Urinary bladder (tissue), 4 donors: ENCODE data around the gene CTXN3. TPM values are rescaled to one million over a fixed set of nuclear protein-coding genes. Genes with fewer than 3 reads are reported as not detected.

Experiments used
- DNase-seq: peaks from one replicate; pipeline ENCODE4 v3.0.0-alpha.2; 2015; ENCODE audit errors: extremely low spot score
- H3K27ac ChIP-seq: one replicate; pipeline ENCODE4 v1.5.1; 2013; ENCODE audit warnings: low read depth, mild to moderate bottlenecking, moderate library complexity
- H3K36me3 ChIP-seq: one replicate; pipeline ENCODE4 v1.6.1; 2013; ENCODE audit warnings: mild to moderate bottlenecking, moderate library complexity; ENCODE audit not compliant: insufficient read depth
- H3K4me1 ChIP-seq: one replicate; pipeline ENCODE4 v1.6.1; 2013; ENCODE audit warnings: mild to moderate bottlenecking, moderate library complexity; ENCODE audit not compliant: insufficient read depth
- H3K4me3 ChIP-seq: one replicate; pipeline ENCODE4 v1.5.1; 2013; ENCODE audit warnings: low read depth, low read length
- WGBS: extraction: QIAGEN DNeasy Blood & Tissue Kit; methylation state at CpG from one replicate; pipeline ENCODE4 v1.1.7; 2013; 5-methylcytosine and 5-hydroxymethylcytosine counted together
- polyA plus RNA-seq: library from polyadenylated mRNA; stranded (reverse); fragments of 200-250 nt; gene quantifications from one replicate; pipeline ENCODE4 v1.2.3, GENCODE V29; 2013
- total RNA-seq: library from RNA; depleted of rRNA; stranded (reverse); fragments of >200 nt; gene quantifications from one replicate; pipeline ENCODE4 v1.2.3, GENCODE V29; 2014
- donor health status: healthy with polysubstance abuse.
- donor health status: healthy.

Gene CTXN3
- total and polyA plus RNA-seq, 2 donors, result 0.06 to 1.1 TPM

DNA sequence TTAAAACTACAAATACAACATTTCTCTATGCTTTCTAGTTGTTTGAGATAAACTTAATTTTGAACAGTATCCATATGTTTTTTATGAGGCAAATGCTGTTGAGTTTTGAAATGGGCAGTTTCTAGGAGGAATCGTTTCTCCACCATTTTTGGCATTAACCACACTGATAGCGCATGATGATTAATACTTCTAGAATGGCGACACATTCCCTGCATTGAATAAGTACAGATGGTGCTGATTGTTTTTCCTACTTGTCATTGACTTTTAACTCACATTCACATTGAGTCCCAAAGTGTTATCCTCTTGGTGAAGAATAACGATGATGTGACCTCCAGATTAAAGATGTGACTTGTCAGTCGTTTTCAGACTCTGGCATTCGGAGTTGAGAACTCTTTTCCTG is 47.8 kb downstream of the CTXN3 start:
- H3K36me3 ChIP-seq, result no peaks in the 10 kb centered on the region
- WGBS, result 55% methylated on average over 6 of the region's 6 CpGs
- H3K4me3 ChIP-seq, result no peak overlapping the region
- no peak overlapping the region for H3K27ac ChIP-seq
- no peaks in the 10 kb centered on the region for H3K4me1 ChIP-seq
- no peak for DNase-seq

DNA sequence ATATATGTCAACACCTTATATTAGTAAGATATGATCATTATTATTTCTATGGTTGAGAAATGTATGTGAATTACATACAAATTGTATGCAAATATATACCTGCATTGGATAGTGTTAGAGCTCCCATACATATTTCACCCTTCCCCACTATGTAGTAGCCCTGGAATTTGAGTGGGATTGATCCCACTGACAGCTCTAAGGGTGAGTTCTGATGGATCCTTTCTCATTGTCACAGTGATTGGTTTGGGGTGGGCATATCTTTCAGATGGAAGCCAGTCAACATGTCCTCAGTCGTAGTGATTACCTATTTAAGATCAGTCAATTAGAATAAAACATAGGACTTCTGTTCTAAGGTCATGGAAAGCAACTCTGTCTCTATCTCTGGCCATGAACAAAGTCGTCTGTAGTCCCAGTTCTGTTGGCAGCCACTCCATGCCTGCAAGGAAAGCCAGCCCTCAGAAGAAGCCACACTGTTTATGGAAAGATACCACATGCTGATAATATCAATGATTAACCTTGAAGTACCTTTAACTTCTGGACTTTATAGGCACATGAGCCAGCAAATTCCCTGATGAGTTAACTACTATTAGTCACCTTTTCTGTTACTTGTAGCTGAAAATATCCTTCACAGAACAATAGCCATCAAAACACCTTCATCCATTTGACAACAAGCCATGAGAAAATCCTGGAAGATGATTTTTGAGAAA is 49.2 kb downstream of the CTXN3 start:
- Histone ChIP-seq H3K27ac (no peak overlapping the region), H3K36me3 (no peaks in the 10 kb centered on the region), H3K4me1 (no peaks in the 10 kb centered on the region), H3K4me3 (no peak overlapping the region)
- DNase-seq, result no peak
- WGBS, result 48% methylated on average over 2 of the region's 2 CpGs

DNA sequence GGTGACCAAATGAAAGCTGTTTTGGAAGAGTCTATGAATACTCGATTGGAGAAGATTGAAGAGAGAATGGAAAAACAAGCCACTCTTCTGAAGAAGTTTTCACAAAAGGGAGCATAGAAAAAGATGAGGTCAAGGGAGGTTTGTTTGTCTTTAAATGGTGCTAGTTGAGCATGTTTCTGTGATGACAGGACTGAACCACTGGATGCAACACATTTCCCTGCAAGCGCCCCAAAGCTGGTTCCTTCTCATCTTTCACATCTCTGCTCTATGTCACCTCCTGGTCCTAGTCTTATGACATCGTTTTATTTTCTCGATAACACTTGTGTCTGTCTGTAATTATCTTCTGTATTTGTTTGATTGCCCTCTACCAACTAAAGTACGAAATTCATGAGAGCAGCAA is 50.5 kb downstream of the CTXN3 start:
- no peak overlapping the region for H3K27ac ChIP-seq
- WGBS, result 73% methylated on average over 5 of the region's 5 CpGs
- H3K4me1 ChIP-seq, result no peaks in the 10 kb centered on the region
- no peak overlapping the region for H3K4me3 ChIP-seq
- no peak for DNase-seq
- no peaks in the 10 kb centered on the region for H3K36me3 ChIP-seq

DNA sequence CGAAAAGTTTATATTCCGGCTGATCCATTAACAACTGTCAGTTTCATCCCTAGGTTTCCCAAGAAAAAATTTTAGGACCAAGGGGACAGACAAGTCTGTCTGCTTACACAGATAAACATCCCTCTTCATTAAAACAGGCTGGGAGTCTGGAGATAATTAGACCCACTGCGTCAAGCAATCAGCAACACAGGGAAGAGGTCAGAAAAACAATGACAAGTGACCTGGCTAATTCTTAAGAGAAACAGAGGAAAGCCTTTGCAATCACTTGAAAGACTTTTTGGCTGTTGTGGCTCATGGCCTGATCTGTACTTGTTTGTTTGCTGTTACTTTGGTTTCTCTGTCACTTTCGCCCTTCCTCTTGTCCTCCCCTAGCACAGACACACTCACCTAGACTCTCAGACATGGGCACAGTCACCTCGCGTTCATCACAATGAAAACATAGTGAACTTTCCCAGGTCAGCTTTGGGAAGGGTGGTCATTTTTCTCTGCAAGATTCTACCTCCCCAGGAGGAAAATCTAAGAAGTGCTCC is 51.4 kb downstream of the CTXN3 start:
- H3K4me1 ChIP-seq, result peaks cover 3% of the 10 kb centered on the region
- no peak overlapping the region for H3K27ac ChIP-seq
- H3K4me3 ChIP-seq, result no peak overlapping the region
- WGBS, result 80% methylated on average over 6 of the region's 6 CpGs
- DNase-seq, result no peak
- H3K36me3 ChIP-seq, result no peaks in the 10 kb centered on the region

DNA sequence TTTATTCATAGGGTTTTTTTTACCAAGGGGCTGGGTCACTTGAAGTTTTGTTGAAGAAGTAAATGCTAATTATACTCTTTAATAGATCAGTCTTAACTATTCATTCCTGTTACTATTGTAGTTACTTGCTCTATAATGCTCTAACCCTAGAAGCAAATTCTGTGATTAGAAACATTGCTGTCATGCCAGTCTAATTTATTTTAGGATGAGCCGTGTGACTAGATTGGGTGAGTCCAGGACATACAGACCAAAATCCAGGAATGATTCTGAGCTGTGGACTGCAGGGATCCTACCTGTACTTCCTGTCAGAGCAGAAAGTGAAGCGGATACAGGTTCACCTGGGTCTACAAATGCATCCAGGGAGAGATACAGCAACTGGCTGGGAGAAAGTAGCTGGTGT is 53.6 kb downstream of the CTXN3 start:
- no peak overlapping the region for H3K27ac ChIP-seq
- H3K4me3 ChIP-seq, result no peak overlapping the region
- H3K4me1 ChIP-seq, result peaks cover 3% of the 10 kb centered on the region
- DNase-seq, result no peak
- H3K36me3 ChIP-seq, result no peaks in the 10 kb centered on the region
- WGBS, result 95% methylated on average over 2 of the region's 2 CpGs

DNA sequence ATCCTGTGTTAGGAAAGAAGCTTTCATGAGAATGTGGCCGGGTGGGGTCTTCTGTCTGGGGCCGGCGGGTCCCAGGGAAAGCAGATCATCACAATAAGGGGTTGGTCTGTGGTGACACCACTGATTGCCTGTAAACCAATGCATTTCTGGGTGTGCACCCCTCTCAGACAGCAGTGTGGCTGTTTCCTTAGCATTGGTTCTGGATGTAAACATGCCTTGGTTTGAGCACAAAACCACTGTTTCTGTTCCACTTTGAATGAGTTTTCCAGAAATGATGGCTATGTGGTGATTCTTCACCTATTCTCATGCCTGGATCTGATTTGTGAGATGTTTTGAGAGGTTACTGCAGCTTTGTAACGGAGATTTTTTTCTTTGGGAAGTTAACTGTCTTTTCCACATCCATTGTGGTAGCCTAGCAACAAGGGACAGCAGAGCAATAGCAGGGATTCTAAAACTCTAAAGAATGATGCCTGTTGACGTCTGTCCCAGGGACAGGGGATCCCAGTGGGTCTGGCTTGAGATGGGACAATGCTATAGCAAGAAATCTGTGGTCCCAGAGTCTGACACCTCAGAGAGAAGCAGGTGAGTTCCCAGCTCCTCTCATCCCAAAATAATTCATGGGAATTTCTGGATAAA is 54.2 kb downstream of the CTXN3 start, which contains the start of gene CCDC192:
Gene CCDC192 (plus strand): TSS at position 466 of the 636 bp plus-strand sequence. CDS start 55 bp downstream, at position 521.
- no peak for DNase-seq
- Histone ChIP-seq H3K4me3 (no peak within 1 kb of the TSS), H3K27ac (no peak within 1 kb of the TSS), H3K36me3 (no peaks in the 10 kb centered on the region), H3K4me1 (peaks cover 3% of the 10 kb centered on the region)
- WGBS, result 75% methylated on average over 5 of the region's 5 CpGs

DNA sequence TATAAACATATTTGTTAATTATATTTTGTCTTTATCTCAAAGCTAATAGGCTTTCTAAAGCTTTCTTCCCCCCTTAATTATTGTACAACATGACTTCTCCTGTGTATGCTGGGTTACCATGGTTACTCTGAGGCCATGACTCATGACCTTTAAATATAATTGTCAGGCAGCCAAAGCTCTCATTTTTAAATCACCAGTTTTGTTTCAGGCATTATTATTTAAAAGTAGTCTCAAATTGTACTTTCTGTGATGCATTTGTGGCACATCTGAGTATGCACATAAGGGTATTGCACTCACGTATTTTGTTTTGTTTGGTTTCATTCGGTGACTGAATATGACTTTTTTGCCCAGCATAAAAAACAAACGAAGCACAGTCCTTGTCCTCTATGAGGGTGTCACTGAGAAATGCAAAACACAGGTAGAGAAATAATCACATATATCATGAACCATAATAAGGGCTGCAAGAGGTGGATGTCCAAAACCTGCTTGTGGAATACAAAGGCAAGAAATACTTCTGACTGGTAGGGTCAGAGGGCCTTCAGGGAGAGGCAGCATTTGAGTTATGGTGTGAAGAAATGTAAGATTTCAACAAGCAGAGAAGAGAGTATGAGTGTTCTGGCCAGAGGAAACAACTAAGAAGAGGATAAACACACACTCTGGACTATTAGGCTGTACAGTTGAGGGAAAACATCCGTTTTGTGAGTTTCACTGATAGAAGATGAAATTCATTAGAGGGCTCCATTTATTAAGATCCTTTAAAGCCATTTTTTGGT is 56.4 kb downstream of the CTXN3 start:
- Histone ChIP-seq H3K4me3 (no peak overlapping the region), H3K4me1 (peaks cover 3% of the 10 kb centered on the region), H3K27ac (no peak overlapping the region), H3K36me3 (no peaks in the 10 kb centered on the region)
- 61% methylated on average over 4 of the region's 4 CpGs for WGBS
- DNase-seq, result no peak

DNA sequence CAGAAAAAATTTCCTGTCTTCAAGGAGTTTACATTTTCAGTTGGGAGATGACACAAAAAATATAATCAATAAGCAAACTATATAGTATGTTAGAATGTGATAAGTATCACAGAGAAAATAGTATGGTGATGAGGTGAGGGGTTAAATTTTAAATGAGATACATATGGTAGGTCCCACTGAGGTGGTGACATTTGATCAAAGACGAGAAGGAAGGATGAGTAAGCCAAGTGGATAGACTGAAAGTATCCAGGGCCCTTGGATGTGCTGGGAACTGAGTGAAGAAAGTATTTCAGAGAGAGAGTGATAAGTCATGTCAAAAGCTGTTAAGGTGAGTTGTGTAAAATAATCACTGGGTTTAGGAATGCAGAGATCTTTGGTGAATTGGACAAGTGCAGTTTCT is 57.8 kb downstream of the CTXN3 start:
- DNase-seq, result no peak
- H3K27ac ChIP-seq, result no peak overlapping the region
- no peaks in the 10 kb centered on the region for H3K36me3 ChIP-seq
- no peak overlapping the region for H3K4me3 ChIP-seq
- whole genome bisulfite sequencing, result 72% methylated on average over 1 of the region's 1 CpG
- H3K4me1 ChIP-seq, result peaks cover 3% of the 10 kb centered on the region

DNA sequence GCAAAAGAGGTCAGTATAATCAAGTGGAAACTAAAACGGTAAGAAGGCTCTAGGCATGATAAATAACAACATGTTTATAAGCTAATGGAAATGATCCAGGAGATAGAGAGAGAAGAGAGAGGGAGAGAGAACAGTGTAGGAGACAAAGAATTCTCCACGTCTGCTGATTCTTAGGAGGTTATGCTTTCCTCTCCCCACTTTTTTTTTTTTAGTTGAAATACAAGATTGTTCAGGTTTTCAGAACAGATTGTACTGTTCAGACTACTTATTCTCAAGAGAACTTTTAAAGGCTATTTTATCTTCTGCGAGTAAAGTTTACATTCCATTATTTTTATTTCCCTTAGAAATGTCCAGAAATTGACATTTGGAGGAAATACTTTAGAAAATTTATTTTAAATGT is 58.3 kb downstream of the CTXN3 start:
- no peak overlapping the region for H3K4me3 ChIP-seq
- H3K27ac ChIP-seq, result no peak overlapping the region
- H3K36me3 ChIP-seq, result no peaks in the 10 kb centered on the region
- H3K4me1 ChIP-seq, result peaks cover 3% of the 10 kb centered on the region
- no peak for DNase-seq
- 35% methylated on average over 3 of the region's 3 CpGs for WGBS

Other genes starting within 250 kb of the CTXN3 start
- 108 TPM for gene PRRC1, start 131.4 kb upstream of the CTXN3 start, total RNA-seq
- 20.8 TPM for gene PRRC1, start 131.4 kb upstream of the CTXN3 start, polyA plus RNA-seq
- gene CCDC192, start 54.3 kb downstream of the CTXN3 start, total RNA-seq, result not detected
- 0.41 TPM for gene CCDC192, start 54.3 kb downstream of the CTXN3 start, polyA plus RNA-seq